Measurements from ENCODE around the gene MGAT5. TPM values are rescaled to one million over a fixed set of nuclear protein-coding genes. Genes with fewer than 3 reads are reported as not detected.

MGAT5 gene
- total RNA-seq, 1 donor from 2014 or later: 54.4 TPM

DNA sequence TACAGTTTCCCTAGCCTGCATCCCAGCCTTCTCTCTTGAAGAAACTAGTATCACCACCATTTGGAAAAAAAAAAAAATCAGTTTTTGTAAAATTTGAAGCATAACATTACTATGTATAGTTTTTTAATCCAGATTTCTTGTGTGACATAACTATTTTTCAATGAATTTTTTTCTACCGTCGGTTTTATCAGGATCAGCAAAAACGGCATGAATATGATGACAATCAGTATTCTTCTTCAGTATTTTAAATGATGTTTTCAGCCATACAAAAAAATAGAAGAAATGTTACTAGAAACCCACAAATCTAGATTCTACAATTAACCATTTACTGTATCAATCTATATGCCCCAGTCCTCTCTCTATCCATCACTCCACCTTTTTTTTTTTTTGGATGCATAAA is 103.9 kb downstream of the MGAT5 start:
- Histone ChIP-seq H3K4me1 (peaks cover 10% of the 10 kb centered on the region), H3K27ac (no peak overlapping the region), H3K4me3 (no peak overlapping the region), H3K9me3 (no peaks in the 10 kb centered on the region), H3K36me3 (peaks cover 5% of the 10 kb centered on the region), H3K27me3 (no peaks in the 10 kb centered on the region)
- DNase-seq (no peak), ATAC-seq (no peak)
- intact Hi-C loops (cut with DNase I): no loop called here
- TF ChIP-seq, protein P1, sequence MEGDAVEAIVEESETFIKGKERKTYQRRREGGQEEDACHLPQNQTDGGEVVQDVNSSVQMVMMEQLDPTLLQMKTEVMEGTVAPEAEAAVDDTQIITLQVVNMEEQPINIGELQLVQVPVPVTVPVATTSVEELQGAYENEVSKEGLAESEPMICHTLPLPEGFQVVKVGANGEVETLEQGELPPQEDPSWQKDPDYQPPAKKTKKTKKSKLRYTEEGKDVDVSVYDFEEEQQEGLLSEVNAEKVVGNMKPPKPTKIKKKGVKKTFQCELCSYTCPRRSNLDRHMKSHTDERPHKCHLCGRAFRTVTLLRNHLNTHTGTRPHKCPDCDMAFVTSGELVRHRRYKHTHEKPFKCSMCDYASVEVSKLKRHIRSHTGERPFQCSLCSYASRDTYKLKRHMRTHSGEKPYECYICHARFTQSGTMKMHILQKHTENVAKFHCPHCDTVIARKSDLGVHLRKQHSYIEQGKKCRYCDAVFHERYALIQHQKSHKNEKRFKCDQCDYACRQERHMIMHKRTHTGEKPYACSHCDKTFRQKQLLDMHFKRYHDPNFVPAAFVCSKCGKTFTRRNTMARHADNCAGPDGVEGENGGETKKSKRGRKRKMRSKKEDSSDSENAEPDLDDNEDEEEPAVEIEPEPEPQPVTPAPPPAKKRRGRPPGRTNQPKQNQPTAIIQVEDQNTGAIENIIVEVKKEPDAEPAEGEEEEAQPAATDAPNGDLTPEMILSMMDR (IDR thresholded peaks at IDR 0.05): no peak

DNA sequence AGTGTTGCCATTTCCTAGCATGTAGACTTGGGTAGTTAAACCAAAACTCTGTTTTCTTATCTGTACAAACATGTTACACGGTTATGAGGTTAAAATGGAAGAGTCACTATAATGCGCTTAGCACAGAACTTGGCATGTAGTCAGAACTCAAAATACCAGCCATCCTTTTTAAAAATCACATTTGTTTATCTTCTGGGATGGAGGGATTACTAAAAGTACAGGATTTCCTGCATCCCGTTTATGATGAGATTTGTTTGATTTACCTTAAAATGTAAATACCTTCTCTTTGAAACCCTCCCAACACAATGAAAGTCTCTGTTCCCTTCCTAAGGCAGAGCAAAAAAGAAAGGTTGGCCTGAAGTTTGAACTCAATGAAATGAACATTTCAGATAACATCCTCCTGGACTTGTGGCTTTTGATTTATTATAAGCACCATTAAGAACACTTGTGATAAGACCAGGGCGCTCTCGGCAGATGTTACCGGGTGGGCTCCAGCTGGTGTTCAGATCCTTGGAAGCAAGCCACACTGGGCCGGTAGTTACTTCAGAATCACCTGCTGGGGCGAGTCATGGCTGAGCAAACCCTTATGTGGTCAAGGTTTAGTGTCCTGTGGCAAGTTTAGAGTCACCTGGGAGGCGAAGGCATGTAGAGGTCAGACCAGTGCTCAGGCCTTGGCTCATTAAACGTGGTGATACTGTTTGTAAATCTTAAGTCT is 105.7 kb downstream of the MGAT5 start:
- TF ChIP-seq, protein P1 (IDR thresholded peaks at IDR 0.05): no peak
- H3K36me3 ChIP-seq: peaks cover 14% of the 10 kb centered on the region
- intact Hi-C loops (cut with DNase I): no loop called here
- H3K27me3 ChIP-seq: no peaks in the 10 kb centered on the region
- H3K27ac ChIP-seq: no peak overlapping the region
- no peaks in the 10 kb centered on the region for H3K9me3 ChIP-seq
- H3K4me3 ChIP-seq: no peak overlapping the region
- peak; percentile 70 for DNase-seq
- H3K4me1 ChIP-seq: peaks cover 10% of the 10 kb centered on the region
- peak; percentile 92 for ATAC-seq

DNA sequence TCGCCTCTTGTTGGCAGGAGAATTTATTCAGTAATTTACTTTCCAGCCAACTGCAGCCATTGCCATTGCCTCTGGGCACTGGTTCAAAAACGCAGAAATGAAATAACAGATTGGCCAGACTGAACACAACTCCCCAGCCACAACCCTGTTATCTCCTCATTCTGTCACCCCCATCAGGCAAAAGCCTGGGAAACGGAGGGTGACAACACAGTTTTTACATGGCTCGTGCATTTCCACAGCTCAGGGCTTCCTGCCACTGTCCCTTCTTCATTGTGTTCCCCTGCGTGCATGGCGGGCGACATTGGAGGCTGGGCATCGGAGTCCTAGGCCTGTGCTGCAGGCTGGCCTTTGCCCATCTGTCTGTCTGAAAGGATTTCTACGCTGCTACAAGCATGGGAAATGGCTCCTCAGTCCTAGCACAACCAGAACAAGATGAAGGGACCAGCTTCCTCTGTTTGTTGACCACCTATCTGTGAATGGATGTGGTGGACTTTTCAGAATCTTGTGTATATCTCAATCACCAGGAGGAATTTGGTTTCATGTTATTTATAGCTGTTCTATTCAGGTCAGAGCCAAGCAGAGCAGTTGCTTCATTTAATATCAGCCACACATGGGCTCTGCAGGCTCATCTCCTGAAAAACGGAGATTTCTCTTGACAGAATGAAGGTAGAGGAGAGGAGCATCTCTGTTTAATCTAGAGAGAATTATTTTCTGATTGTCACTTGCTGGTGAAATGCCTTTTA is 107.0 kb downstream of the MGAT5 start:
- Histone ChIP-seq H3K27me3 (no peaks in the 10 kb centered on the region), H3K4me3 (no peak overlapping the region), H3K36me3 (peaks cover 14% of the 10 kb centered on the region), H3K4me1 (peaks cover 10% of the 10 kb centered on the region), H3K9me3 (no peaks in the 10 kb centered on the region), H3K27ac (no peak overlapping the region)
- ATAC-seq (no peak), DNase-seq (no peak)
- intact Hi-C loops (cut with DNase I): no loop called here
- TF ChIP-seq, protein P1 (IDR thresholded peaks at IDR 0.05): no peak

DNA sequence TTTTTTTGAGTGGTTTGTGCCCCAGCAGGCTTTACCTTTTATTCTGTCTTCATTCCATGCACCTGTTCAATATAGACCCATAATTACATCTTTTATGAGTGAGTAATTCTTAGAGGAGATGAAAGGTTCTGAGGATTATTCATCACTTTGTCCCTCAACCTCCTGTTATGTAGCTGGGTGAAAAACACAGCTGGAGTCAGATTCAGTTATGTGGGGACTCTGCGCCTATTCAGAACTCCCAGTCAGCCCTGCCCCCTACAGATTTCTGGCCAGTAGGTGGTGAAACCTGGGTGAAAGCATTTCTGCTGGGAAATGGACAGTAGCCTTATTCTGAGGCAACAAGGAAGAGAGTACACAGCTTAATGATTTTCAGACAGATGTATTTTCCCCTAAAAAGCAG is 107.8 kb downstream of the MGAT5 start:
- TF ChIP-seq, protein P1 (IDR thresholded peaks at IDR 0.05): no peak
- no peak for ATAC-seq
- no peaks in the 10 kb centered on the region for H3K27me3 ChIP-seq
- H3K36me3 ChIP-seq: peaks cover 14% of the 10 kb centered on the region
- peaks cover 10% of the 10 kb centered on the region for H3K4me1 ChIP-seq
- DNase-seq: no peak
- H3K4me3 ChIP-seq: no peak overlapping the region
- intact Hi-C loops (cut with DNase I): no loop called here
- H3K9me3 ChIP-seq: no peaks in the 10 kb centered on the region
- H3K27ac ChIP-seq: no peak overlapping the region

DNA sequence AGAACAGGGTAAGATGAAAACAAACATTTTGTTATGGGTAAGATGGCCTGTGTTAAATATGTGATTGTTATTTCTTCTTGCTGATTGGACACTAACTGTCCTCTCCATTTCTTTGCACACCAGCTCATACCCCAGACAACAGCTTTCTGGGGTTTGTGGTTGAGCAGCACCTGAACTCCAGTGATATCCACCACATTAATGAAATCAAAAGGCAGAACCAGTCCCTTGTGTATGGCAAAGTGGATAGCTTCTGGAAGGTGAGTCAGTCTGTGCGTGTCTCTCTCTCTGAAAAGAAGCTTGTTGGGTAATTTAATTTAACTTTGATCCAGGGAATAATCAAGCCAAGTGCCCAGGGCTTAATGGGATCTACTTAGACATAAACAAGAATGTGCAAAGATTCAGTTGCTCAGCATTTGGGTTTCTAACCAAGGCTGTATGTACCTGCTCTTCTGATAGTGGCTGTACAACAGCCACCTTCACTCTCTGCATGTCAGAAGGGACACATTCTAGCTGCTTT is 108.3 kb downstream of the MGAT5 start:
- Histone ChIP-seq H3K36me3 (peaks cover 14% of the 10 kb centered on the region), H3K9me3 (no peaks in the 10 kb centered on the region), H3K4me1 (peaks cover 10% of the 10 kb centered on the region), H3K27ac (no peak overlapping the region), H3K27me3 (no peaks in the 10 kb centered on the region), H3K4me3 (no peak overlapping the region)
- ATAC-seq: no peak
- intact Hi-C loops (cut with DNase I): no loop called here
- no peak for DNase-seq
- TF ChIP-seq, protein P1 (IDR thresholded peaks at IDR 0.05): no peak

Data from upper lobe of right lung (tissue), 1 donor.